Measurements from ENCODE around the gene TMCC1. TPM values are rescaled to one million over a fixed set of nuclear protein-coding genes. Genes with fewer than 3 reads are reported as not detected.

TMCC1 gene
- total RNA-seq, 4 donors from 2014 or later, result 4.1 to 21.8 (median 14.5) TPM

DNA sequence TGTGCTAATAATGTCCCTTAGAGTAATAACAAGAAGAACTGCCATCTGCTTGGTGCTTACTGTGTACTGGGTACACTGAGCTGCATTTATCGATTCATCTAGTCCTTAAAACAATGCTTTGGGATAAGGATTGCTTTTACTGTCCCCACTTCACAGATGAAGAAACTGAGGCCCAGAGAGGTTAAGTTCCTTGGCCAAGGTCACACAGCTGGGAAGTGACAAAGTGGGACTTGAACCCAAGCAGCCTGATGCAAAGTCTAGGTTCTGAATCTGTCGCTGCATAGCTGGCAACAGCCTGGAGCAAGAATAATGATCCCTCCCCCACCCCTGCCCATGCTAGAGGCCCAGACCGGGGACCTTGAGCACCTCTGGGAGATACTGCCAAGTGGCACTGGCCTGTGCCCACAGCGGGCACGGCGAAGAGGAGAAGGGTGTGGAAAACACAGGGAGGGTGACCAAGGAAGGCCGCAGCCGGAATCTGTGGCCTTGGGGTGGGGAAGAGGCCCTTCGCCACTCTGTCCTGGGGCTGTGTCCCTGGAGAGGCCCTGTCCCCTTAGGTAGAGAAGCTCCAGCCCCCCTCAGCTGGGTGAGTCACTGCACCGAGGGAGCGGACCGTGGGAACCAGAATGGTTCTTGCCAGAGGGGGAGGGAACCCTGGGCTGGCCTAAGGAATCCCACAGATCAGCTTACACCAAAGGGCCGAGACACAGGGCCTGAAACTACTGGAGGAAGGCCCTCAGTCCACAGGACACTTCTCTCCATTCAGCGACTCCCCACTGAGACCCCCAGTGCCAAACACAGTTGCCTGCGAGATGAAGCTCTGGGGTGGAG, 290.6 kb downstream of the TMCC1 start:
- TF ChIP-seq EP300 (IDR thresholded peaks at IDR 0.05; ENCODE audit: low read depth) (no peak), POLR2A (IDR thresholded peaks at IDR 0.05) (peak; percentile 26), POLR2AphosphoS5 (IDR thresholded peaks at IDR 0.05) (peak in 2 of 3 donors; percentile 20 to 57)
- Histone ChIP-seq H3K27ac (peak overlapping the region; percentile 72 to 87 (median 78)), H3K9me3 (no peaks in the 10 kb centered on the region), H3K4me3 (peak overlapping the region in 2 of 4 donors; percentile 15 to 58), H3K4me1 (peaks cover 0 to 58% (median 34%) of the 10 kb centered on the region in 4 donors), H3K36me3 (no peaks in the 10 kb centered on the region), H3K27me3 (peaks cover 24% of the 10 kb centered on the region)
- 69 to 100% methylated on average over 2 to 15 of the region's 15 CpGs for WGBS, 2 donors (ENCODE audit: low coverage in 1 of 2)
- peak; percentile 56 for DNase-seq
- intact Hi-C loops (cut with DNase I; ENCODE audit: low total_unique reads), result loop anchor here (10.0 kb wide), 1 partner anchor 108 kb away; no protein-coding TSS in a partner anchor
- in situ Hi-C loops (cut with MboI; ENCODE audit: low pct_ligation_motif_present in 1 of 4, low pct_unique_long_range_greater_than_20kb in 1 of 4, low sequenced_read_pairs in 3 of 4), result no loop called here

DNA sequence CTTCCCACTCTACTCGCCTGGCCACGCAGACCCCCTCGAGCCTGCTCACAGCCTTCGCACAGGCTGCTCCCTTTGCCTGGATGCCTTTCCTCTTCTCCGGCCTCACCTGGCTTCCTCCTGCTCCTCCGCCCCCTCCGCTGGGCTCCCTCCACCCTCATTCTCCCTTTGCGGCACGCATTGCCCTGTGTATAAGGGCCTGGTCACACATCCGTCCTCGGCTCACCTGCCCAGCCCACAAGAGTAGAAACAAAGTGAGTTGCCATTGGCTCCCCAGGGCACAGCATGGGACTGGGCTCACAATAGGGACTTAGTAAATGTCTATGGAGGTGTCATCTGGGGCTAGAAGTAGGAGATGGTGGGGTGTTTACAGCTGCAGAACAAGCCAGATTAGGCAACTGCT, 291.2 kb downstream of the TMCC1 start:
- H3K9me3 ChIP-seq, result no peaks in the 10 kb centered on the region
- TF ChIP-seq EP300 (IDR thresholded peaks at IDR 0.05; ENCODE audit: low read depth), result no peak
- no peak for TF ChIP-seq POLR2AphosphoS5 (IDR thresholded peaks at IDR 0.05)
- TF ChIP-seq, protein P1, sequence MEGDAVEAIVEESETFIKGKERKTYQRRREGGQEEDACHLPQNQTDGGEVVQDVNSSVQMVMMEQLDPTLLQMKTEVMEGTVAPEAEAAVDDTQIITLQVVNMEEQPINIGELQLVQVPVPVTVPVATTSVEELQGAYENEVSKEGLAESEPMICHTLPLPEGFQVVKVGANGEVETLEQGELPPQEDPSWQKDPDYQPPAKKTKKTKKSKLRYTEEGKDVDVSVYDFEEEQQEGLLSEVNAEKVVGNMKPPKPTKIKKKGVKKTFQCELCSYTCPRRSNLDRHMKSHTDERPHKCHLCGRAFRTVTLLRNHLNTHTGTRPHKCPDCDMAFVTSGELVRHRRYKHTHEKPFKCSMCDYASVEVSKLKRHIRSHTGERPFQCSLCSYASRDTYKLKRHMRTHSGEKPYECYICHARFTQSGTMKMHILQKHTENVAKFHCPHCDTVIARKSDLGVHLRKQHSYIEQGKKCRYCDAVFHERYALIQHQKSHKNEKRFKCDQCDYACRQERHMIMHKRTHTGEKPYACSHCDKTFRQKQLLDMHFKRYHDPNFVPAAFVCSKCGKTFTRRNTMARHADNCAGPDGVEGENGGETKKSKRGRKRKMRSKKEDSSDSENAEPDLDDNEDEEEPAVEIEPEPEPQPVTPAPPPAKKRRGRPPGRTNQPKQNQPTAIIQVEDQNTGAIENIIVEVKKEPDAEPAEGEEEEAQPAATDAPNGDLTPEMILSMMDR (IDR thresholded peaks at IDR 0.05), result no peak
- TF ChIP-seq POLR2A (IDR thresholded peaks at IDR 0.05), result no peak
- peaks cover 21% of the 10 kb centered on the region for H3K27me3 ChIP-seq
- H3K4me1 ChIP-seq, result peaks cover 0 to 58% (median 34%) of the 10 kb centered on the region in 4 donors
- H3K4me3 ChIP-seq, result no peak overlapping the region
- H3K27ac ChIP-seq, result peak overlapping the region; percentile 72 to 87 (median 78)
- WGBS, 2 donors (ENCODE audit: low coverage in 1 of 2), result 86% methylated on average over 11 of the region's 11 CpGs; no CpG with 5 or more reads in 1 of the 2 donors
- DNase-seq, result no peak
- intact Hi-C loops (cut with DNase I; ENCODE audit: low total_unique reads), result loop anchor here (10.0 kb wide), 1 partner anchor 108 kb away; no protein-coding TSS in a partner anchor
- no peaks in the 10 kb centered on the region for H3K36me3 ChIP-seq
- in situ Hi-C loops (cut with MboI; ENCODE audit: low pct_ligation_motif_present in 1 of 4, low pct_unique_long_range_greater_than_20kb in 1 of 4, low sequenced_read_pairs in 3 of 4), result no loop called here

DNA sequence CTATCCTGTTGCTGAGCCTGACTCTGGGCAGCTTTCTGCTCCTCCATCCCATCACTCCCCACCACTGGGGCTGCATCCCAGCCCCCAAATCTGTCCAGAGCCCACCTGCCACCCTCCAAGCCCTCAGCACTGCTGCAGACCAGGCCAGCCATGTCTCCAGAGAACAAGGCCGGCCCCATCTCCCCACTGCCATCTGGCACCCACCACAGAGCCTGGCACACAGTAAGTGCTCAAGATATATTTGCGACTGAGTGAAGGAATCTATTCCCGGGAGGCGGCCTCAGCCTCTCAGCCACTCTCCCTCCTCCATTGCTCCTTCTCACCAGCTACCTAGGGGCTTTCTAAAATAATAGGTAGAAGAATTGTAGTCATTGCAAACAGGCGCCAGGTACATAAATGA, 291.8 kb downstream of the TMCC1 start:
- H3K4me1 ChIP-seq, result peaks cover 0 to 60% (median 35%) of the 10 kb centered on the region in 4 donors

DNA sequence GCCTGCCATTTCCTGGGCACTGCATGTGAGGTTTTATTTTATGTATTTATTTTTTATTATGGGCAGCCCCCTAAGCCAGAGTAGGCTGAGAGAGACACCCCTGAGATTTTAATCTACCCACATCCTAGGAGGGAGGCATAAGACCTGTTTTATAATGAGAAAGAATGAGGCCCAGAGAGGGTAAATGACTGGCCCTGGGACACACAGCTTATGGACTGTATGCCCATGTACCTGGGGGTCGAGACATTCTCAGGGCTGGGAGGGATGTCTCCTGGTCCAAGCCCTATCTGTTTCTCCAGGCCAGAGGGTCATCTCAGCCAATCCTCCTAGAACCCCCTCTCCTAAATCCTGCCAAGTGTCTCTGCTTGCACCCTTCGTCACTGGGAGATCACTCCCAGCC, 293.2 kb downstream of the TMCC1 start:
- H3K27ac ChIP-seq, result peak overlapping the region; percentile 78 to 86 (median 81)
- H3K9me3 ChIP-seq, result no peaks in the 10 kb centered on the region
- H3K36me3 ChIP-seq, result no peaks in the 10 kb centered on the region
- WGBS, 2 donors (ENCODE audit: low coverage in 1 of 2), result 88 to 94% methylated on average over 1 to 2 of the region's 2 CpGs
- no peak overlapping the region for H3K4me3 ChIP-seq
- DNase-seq, result no peak
- H3K27me3 ChIP-seq, result peaks cover 10% of the 10 kb centered on the region
- H3K4me1 ChIP-seq, result peaks cover 8 to 64% (median 34%) of the 10 kb centered on the region in 4 donors
- in situ Hi-C loops (cut with MboI; ENCODE audit: low pct_ligation_motif_present in 1 of 4, low pct_unique_long_range_greater_than_20kb in 1 of 4, low sequenced_read_pairs in 3 of 4) (no loop called here), intact Hi-C loops (cut with DNase I; ENCODE audit: low total_unique reads) (loop anchor here (10.0 kb wide), 1 partner anchor 106 kb away; no protein-coding TSS in a partner anchor)
- TF ChIP-seq POLR2AphosphoS5 (IDR thresholded peaks at IDR 0.05) (no peak), POLR2A (IDR thresholded peaks at IDR 0.05) (no peak), EP300 (IDR thresholded peaks at IDR 0.05; ENCODE audit: low read depth) (no peak)
- TF ChIP-seq, protein P1 (IDR thresholded peaks at IDR 0.05), result no peak

More for the DNA sequence above, 291.8 kb downstream of the TMCC1 start:
- H3K27me3 ChIP-seq, result peaks cover 20% of the 10 kb centered on the region
- TF ChIP-seq, protein P1 (IDR thresholded peaks at IDR 0.05), result no peak
- TF ChIP-seq EP300 (IDR thresholded peaks at IDR 0.05; ENCODE audit: low read depth) (no peak), POLR2AphosphoS5 (IDR thresholded peaks at IDR 0.05) (no peak), POLR2A (IDR thresholded peaks at IDR 0.05) (no peak)
- H3K36me3 ChIP-seq, result no peaks in the 10 kb centered on the region
- in situ Hi-C loops (cut with MboI; ENCODE audit: low pct_ligation_motif_present in 1 of 4, low pct_unique_long_range_greater_than_20kb in 1 of 4, low sequenced_read_pairs in 3 of 4), result no loop called here
- WGBS, 2 donors (ENCODE audit: low coverage in 1 of 2), result 93% methylated on average over 5 of the region's 5 CpGs; no CpG with 5 or more reads in 1 of the 2 donors
- DNase-seq, result no peak
- peak overlapping the region in 3 of 4 donors; percentile 9 to 80 (median 77) for H3K27ac ChIP-seq
- H3K9me3 ChIP-seq, result no peaks in the 10 kb centered on the region
- H3K4me3 ChIP-seq, result no peak overlapping the region
- intact Hi-C loops (cut with DNase I; ENCODE audit: low total_unique reads), result loop anchor here (10.0 kb wide), 1 partner anchor 107 kb away; no protein-coding TSS in a partner anchor

Measured in transverse colon (tissue), 4 donors.